ENCODE measurements around the gene ESYT1.
A peak's percentile ranks its signal among the peaks of the same experiment; 100 is the strongest.

The ESYT1 gene

DNA sequence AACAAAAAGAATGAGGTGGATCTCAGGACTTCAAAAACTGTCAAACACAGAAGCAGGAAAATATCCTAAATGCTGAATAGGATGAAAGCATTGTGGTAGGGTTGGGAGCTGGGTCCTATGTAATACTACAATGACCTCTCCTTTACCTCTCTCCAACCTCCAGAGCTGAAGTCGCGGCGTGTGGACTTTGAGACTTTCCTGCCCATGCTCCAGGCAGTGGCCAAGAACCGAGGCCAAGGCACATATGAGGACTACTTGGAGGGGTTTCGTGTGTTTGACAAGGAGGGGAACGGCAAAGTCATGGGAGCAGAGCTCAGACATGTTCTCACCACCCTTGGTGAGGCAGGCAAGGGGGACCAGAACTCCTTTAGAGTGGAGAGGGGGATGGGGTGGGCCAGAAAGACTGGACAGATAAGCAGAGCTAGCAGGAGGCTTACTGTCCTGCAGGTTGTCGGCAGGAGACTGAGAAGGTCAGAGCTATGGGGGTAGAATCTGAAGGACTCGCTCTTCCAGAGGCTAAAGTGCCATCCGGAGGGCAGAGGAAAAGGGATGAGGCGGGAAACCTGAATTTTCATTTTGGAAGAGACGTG, 27.3 kb downstream of the ESYT1 start:
- DNase-seq (ENCODE audit: low read depth, low spot score): no peak

DNA sequence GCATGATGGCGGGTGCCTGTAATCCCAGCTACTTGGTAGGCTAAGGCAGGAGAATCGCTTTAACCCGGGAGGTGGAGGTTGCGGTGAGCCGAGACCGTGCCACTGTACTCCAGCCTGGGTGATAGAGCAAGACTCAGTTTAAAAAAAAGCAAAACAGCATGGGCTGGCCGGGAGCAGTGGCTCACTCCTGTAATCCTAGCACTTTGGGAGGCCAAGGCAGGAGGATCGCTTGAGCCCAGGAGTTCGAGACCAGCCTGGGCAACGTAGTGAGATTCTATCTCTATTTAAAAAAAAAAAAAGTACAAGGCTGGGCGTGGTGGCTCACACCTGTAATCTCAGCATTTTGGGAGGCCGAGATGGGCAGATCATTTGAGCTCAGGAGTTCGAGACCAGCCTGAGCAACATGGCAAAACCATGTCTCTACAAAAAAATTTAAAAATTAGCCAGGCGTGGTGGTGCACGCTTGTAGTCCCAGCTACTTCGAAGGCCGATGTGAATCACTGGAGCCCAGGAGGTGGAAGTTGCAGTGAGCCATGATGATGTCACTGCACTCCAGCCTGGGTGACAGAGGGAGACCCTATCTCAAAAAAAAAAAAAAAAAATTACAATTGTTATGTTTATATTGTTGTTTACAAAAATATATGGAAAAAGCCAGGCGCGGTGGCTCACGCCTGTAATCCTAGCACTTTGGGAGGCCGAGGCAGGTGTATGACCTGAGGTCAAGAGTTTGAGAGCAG, 28.6 kb downstream of the ESYT1 start:
- DNase-seq (ENCODE audit: low read depth, low spot score): peak; percentile 17

- peak; percentile 89 for DNase-seq (ENCODE audit: low read depth, low spot score)
These were observed 29.3 kb downstream of the ESYT1 start for GRCh38 chr12:56157201-56158028.

GRCh38 chr12:56158029-56158925, 30.2 kb downstream of the ESYT1 start, which contains the start of gene MYL6:
MYL6 (plus strand) TSS chr12:56158359; CDS start chr12:56158402, 43 bp downstream.
- peak; percentile 98 for DNase-seq (ENCODE audit: low read depth, low spot score)

GRCh38 chr12:56158926-56159461, 30.9 kb downstream of the ESYT1 start:
- peak; percentile 84 for DNase-seq (ENCODE audit: low read depth, low spot score)

DNA sequence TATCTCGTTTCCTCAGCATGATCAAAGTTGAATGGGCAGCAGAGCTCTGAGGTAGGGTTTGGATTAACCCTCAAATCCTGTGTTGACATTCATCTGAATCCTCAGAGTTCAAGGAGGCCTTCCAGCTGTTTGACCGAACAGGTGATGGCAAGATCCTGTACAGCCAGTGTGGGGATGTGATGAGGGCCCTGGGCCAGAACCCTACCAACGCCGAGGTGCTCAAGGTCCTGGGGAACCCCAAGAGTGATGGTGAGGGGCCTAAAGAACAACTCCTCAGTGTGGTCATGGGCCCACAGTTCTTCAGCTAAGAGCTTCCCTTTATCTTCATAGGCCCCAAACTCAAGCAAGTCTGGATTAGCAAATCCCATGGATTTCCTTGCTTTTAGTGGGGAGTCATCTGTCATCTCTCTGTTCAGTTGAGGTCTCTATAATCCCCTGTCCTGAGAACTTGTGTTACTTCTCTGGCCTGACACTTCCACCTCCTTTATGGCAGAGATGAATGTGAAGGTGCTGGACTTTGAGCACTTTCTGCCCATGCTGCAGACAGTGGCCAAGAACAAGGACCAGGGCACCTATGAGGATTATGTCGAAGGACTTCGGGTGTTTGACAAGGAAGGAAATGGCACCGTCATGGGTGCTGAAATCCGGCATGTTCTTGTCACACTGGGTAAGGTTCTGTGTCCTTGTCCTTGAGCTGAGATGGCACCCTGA, 31.6 kb downstream of the ESYT1 start:
- no peak for DNase-seq (ENCODE audit: low read depth, low spot score)

DNA sequence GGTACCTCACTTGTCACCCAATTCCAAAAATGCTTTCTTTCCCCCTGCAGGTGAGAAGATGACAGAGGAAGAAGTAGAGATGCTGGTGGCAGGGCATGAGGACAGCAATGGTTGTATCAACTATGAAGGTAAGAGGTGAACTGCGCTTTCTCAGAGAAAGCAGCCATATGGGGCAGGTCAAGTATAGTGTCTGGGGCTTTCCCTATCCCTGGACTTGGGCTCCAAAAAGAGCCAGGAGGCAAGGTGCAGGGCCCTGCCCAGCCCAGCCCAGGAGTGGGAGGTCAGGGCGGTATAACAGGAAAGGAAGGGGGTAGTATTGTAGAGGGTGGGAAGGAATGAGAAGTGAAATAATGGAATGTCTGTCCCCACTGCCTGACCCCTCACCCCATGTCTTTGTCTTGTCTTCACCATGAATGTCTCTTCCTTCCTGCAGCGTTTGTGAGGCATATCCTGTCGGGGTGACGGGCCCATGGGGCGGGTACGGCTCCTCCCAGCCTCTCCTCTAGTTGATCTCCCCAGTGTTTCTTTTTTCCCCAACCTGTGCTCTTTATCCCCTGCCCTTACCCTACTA, 32.2 kb downstream of the ESYT1 start:
- DNase-seq (ENCODE audit: low read depth, low spot score): peak; percentile 17

GRCh38 chr12:56160894-56161689, 33.0 kb downstream of the ESYT1 start:
- DNase-seq (ENCODE audit: low read depth, low spot score): no peak

DNA sequence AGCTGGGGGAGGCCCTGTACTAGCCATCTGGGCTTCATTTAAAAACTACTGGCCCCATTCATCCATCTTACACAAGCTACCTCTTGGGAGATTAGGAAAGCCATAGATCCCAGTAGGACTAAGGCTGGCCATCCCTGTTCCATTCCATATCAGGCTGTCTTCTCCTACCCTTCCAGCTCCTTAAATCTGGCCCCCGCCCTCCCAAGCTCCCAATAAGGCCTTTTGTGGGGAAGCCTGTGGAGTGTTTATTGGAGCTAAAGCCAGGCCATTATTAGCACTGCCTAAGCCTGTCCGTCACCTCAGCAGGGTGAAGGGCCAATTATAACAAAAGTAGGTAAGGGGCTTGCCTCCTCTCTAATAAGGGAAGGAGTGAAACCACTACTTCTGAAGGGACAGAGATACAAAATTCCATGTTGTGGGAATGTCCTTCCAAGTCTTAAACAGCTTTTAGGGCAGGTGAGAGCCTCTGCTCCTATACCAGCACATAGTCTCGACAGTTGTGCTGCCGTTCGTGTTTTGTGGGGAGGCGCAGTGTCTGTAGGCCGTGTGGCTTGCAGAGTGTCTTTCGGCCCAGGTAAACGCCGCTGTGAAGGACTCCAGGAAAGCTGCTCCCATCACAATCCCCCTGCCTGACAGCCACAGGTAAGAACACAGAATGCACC, 33.8 kb downstream of the ESYT1 start:
- no peak for DNase-seq (ENCODE audit: low read depth, low spot score)

DNA sequence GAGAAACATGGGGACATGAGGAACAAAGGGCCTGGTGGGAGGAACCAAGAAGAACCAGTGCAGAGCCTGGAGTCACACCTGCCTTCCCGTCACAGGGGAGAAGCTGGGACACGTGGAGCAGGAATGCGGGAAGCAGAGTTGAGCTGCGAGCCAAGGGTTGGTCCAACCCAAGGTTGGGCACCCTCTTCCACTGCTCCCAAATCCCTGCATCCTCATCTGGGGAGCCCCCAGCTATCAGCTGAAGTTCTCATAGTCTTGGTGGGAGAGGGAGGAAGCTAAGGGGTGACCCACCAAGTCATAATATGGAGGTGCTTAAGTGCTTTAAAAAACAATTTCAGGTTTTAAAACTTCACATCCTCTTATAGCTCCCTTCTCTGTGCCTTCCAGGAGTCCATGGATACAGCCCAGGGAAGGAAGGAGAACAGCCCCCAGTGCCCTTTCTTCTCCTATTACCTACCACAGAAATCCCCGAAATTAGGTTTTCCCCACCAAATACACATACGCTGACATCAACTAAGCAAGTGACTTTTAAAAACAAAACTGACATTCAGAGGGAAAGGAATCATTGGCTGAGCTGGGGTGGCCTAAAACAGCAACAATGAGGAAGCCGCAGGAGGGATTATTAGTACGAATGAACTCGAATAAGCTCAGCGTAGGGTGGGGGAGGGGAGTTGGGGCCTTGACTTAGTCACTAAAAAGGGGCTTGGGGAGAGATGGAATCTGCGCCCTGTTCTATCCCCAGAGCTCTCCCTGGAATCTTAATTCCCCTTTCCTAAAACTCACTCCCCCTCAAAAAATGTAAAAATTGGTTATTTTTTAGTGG, 34.6 kb downstream of the ESYT1 start:
- peak; percentile 44 for DNase-seq (ENCODE audit: low read depth, low spot score)

DNA sequence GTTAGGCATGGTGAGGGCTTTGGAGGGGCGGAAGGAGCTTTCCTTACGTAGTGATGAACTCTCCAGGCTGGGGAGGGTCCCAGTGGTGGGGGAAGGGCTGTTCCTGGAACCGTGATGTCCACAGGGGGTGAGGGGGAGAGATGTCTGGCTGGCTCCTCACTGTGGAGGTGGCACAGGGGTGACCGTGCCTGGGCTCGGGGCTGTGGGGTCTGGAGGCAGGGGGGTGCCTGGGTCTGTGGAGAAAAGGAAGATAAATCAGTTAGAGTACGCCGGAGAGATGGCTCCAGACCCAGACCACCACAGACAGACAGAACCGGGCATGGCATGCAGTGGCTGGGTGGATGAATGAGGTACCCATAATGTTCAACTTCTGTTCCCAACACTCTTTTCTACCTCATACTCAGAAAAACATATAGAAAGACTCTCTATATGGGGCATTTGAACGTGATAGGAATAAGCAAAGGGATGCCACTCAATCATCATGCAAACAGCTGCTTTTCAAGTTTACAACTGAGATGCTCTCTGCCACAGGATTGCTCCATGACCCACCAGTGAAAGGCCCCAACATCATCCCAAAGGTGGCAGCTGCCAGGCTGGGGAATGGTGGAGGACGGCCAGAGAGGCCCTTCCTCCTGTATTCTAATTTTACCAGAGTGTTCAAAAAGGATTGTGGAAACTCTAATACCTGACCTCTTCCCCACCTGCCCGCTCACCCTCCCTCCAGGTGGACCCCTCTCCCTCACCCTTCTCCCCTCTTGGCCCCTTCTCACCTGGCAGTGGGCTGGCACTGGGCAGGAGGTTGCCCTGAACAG, 35.7 kb downstream of the ESYT1 start:
- peak; percentile 24 for DNase-seq (ENCODE audit: low read depth, low spot score)

DNA sequence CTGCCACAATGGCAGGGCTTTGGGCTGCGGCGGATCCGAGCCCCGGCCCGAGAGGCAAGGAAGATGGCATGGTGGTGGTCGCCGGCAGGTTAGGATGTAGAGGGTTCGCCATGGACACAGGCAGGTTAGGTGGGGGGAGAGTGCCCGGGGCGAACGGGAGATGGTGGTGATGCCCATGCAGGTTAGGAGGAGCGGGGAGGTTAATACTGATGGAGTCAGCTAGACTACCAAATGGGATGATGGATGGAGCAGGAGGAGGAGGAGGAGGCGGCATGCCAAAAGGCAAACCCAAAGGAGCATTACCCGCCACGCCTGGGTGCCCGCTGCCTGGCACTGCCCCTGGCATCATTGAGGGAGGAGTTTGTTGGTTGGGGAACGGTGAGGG, 36.3 kb downstream of the ESYT1 start:
- peak; percentile 22 for DNase-seq (ENCODE audit: low read depth, low spot score)

- DNase-seq (ENCODE audit: low read depth, low spot score): peak; percentile 25
These were observed 37.3 kb downstream of the ESYT1 start for GRCh38 chr12:56165369-56165768.

GRCh38 chr12:56169229-56169759, 41.2 kb downstream of the ESYT1 start:
- DNase-seq (ENCODE audit: low read depth, low spot score): no peak

DNA sequence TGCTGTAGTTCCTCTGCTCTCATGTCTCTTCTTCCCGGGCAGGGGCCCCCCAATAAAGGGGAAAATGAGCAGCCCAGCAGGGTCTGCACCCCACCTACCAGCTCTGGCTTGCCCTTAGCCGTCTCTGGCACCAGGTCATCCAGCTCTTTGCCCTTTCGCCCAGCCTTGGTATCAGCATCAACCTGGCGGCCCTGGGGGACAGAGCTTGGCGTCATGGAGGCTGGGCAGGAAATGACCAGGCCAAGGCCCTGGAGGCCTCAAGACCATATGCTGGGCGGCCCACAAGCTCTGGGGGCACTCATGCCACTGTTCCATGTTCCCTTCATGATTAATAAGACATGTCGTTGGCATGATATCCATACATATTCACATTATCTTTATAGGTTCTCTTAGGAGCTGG, 44.8 kb downstream of the ESYT1 start:
- DNase-seq (ENCODE audit: low read depth, low spot score): no peak

GRCh38 chr12:56178347-56178746, 50.3 kb downstream of the ESYT1 start:
- DNase-seq (ENCODE audit: low read depth, low spot score): no peak

GRCh38 chr12:56186957-56187356, 58.9 kb downstream of the ESYT1 start:
- no peak for DNase-seq (ENCODE audit: low read depth, low spot score)

Data from astrocyte of the hippocampus (primary cell).